ENCODE data around the gene HOXA10. TPM values are rescaled to one million over a fixed set of nuclear protein-coding genes. Genes with fewer than 3 reads are reported as not detected.

HOXA10 gene
- total RNA-seq, 1 experiment from 2014 or later: not detected

GRCh38 chr7:27172823-27173510 is 1.2 kb downstream of the HOXA10 start:
- no CpG with 5 or more reads among the region's 58 CpGs for WGBS (ENCODE audit: extremely low coverage, insufficient read length, low lambda C conversion rate)
- Histone ChIP-seq H3K56ac (ENCODE audit: insufficient read length, low read depth, low read length) (no peak overlapping the region), H2BK20ac (ENCODE audit: low read depth, low read length, poor library complexity, severe bottlenecking) (no peak overlapping the region), H3K23me2 (ENCODE audit: insufficient read length, low read depth, low read length, poor library complexity, severe bottlenecking) (no peaks in the 10 kb centered on the region), H3K9ac (ENCODE audit: extremely low read depth, insufficient read length, low read length) (no peak overlapping the region), H3T11ph (ENCODE audit: low read length) (no peak overlapping the region), H2AFZ (ENCODE audit: low read length) (no peak overlapping the region), H3K4me1 (ENCODE audit: insufficient read depth, low read length) (no peaks in the 10 kb centered on the region), H3K79me2 (ENCODE audit: insufficient read depth, low read length) (no peaks in the 10 kb centered on the region), H3K4me2 (ENCODE audit: insufficient read depth, insufficient read length, low read length) (no peak overlapping the region), H4K91ac (ENCODE audit: insufficient read length, low read depth, low read length) (no peak overlapping the region), H3K9me3 (ENCODE audit: control insufficient read depth, low read depth, low read length) (no peaks in the 10 kb centered on the region), H2BK15ac (ENCODE audit: low read depth, low read length) (no peak overlapping the region), H3K27ac (ENCODE audit: insufficient read length, low read depth, low read length) (no peak overlapping the region), H3K18ac (ENCODE audit: insufficient read length, low read depth, low read length) (no peak overlapping the region), H4K20me1 (ENCODE audit: control insufficient read depth, insufficient read depth, insufficient read length) (no peaks in the 10 kb centered on the region), H4K5ac (ENCODE audit: insufficient read length, low read depth, low read length) (no peak overlapping the region), H3K79me1 (ENCODE audit: insufficient read depth, low read depth, low read length, poor library complexity, severe bottlenecking) (no peaks in the 10 kb centered on the region), H2BK5ac (ENCODE audit: insufficient read length, low read length) (no peak overlapping the region), H3K4ac (ENCODE audit: low read depth, low read length) (no peak overlapping the region), H3K23ac (ENCODE audit: insufficient read length, low read depth, low read length) (no peak overlapping the region), H2BK12ac (ENCODE audit: insufficient read length, low read depth, low read length) (no peak overlapping the region), H2BK120ac (ENCODE audit: low read depth, low read length, poor library complexity, severe bottlenecking) (no peak overlapping the region), H2AK5ac (ENCODE audit: insufficient read length, low read length) (no peak overlapping the region), H3K27me3 (ENCODE audit: insufficient read depth, low read length) (peaks cover 97% of the 10 kb centered on the region), H4K8ac (replicated peaks; ENCODE audit: insufficient read length, low read depth, low read length) (no peak overlapping the region), H3K14ac (ENCODE audit: insufficient read depth, low read length) (no peak overlapping the region)
- DNase-seq: peak; percentile 48
- H3K4me1 Mint-ChIP-seq: peaks cover 0 to 3% of the 10 kb centered on the region in 2 experiments; a peak in 2 of 4 replicates
- H3K36me3 Mint-ChIP-seq (ENCODE audit: insufficient read depth in 1 of 3, low read depth in 3 of 3): no peaks in the 10 kb centered on the region; a peak in 1 of 7 replicates
- peaks cover 4 to 17% of the 10 kb centered on the region in 2 experiments; a peak in 4 of 5 replicates for H3K9me3 Mint-ChIP-seq
- H3K27me3 Mint-ChIP-seq (ENCODE audit: low read depth): peaks cover 98% of the 10 kb centered on the region
- TF ChIP-seq, protein P1, sequence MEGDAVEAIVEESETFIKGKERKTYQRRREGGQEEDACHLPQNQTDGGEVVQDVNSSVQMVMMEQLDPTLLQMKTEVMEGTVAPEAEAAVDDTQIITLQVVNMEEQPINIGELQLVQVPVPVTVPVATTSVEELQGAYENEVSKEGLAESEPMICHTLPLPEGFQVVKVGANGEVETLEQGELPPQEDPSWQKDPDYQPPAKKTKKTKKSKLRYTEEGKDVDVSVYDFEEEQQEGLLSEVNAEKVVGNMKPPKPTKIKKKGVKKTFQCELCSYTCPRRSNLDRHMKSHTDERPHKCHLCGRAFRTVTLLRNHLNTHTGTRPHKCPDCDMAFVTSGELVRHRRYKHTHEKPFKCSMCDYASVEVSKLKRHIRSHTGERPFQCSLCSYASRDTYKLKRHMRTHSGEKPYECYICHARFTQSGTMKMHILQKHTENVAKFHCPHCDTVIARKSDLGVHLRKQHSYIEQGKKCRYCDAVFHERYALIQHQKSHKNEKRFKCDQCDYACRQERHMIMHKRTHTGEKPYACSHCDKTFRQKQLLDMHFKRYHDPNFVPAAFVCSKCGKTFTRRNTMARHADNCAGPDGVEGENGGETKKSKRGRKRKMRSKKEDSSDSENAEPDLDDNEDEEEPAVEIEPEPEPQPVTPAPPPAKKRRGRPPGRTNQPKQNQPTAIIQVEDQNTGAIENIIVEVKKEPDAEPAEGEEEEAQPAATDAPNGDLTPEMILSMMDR (conservative IDR thresholded peaks at IDR 0.05): no peak
- H3K27ac Mint-ChIP-seq: no peak overlapping the region
- no peak overlapping the region for H3K4me3 Mint-ChIP-seq
